ENCODE results near the gene LLGL1.

- TF ChIP-seq, protein P1, sequence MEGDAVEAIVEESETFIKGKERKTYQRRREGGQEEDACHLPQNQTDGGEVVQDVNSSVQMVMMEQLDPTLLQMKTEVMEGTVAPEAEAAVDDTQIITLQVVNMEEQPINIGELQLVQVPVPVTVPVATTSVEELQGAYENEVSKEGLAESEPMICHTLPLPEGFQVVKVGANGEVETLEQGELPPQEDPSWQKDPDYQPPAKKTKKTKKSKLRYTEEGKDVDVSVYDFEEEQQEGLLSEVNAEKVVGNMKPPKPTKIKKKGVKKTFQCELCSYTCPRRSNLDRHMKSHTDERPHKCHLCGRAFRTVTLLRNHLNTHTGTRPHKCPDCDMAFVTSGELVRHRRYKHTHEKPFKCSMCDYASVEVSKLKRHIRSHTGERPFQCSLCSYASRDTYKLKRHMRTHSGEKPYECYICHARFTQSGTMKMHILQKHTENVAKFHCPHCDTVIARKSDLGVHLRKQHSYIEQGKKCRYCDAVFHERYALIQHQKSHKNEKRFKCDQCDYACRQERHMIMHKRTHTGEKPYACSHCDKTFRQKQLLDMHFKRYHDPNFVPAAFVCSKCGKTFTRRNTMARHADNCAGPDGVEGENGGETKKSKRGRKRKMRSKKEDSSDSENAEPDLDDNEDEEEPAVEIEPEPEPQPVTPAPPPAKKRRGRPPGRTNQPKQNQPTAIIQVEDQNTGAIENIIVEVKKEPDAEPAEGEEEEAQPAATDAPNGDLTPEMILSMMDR (IDR thresholded peaks at IDR 0.05; ENCODE audit: extremely low read depth in 1 of 2, insufficient read depth in 1 of 2, low read depth in 1 of 2, low read length in 2 of 2) = no peak
- TF ChIP-seq JUN (IDR thresholded peaks at IDR 0.05; ENCODE audit: borderline replicate concordance, insufficient read depth, insufficient read length, low read depth) = no peak
- TF ChIP-seq POLR2AphosphoS5 (IDR thresholded peaks at IDR 0.05; ENCODE audit: insufficient read depth, low read depth, low read length) = peak; percentile 56
- no peak for TF ChIP-seq POLR2A (IDR thresholded peaks at IDR 0.05; ENCODE audit: low read depth, low read length)
- TF ChIP-seq, protein P2, sequence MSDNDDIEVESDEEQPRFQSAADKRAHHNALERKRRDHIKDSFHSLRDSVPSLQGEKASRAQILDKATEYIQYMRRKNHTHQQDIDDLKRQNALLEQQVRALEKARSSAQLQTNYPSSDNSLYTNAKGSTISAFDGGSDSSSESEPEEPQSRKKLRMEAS (IDR thresholded peaks at IDR 0.05; ENCODE audit: insufficient read depth, insufficient read length) = no peak
These were observed 42.5 kb upstream of the LLGL1 start for GRCh38 chr17:18182978-18183333.
